ELR (cell line): ENCODE results near the gene GPR132.
"Not testable (repeated sequence)": the region's sequence is repeated elsewhere in the genome, so short reads cannot be mapped to it uniquely, and the experiment has no call there.

Source experiments
- DNase-seq: peaks from one replicate; pipeline ENCODE4 v3.0.0-alpha.2; 2015; ENCODE audit warnings: low read depth

GPR132 gene

GRCh38 chr14:105065280-105066228 is at the start of gene GPR132:
Gene GPR132 (minus strand): TSS chr14:105065430. CDS start chr14:105055420, 10,010 bp downstream.
- peak; percentile 44 for DNase-seq

- DNase-seq: not testable (repeated sequence)
Measured at GRCh38 chr14:105109243-105109642, 44.0 kb upstream of the GPR132 start.

- no peak for DNase-seq
Measured at GRCh38 chr14:105108516-105108864, 43.3 kb upstream of the GPR132 start.

- no peak for DNase-seq
Measured at GRCh38 chr14:105107781-105108515, 42.7 kb upstream of the GPR132 start.

DNA sequence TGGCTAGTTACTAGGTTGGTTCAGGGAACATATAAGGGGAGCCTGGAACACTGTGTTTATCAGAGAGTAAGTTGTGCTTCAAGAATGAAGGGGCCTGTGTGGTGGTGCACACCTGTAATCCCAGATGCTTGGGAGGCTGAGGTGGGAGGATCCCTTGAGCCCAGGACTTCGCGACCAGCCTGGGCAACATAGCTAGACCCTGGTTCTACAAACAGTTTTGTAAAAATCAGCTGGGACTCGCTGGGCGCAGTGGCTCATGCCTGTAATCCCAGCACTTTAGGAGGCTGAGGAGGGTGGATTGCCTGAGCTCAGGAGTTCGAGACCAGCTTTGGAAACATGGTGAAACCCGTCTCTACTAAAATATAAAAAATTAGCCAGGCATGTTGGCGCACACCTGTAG is 42.1 kb upstream of the GPR132 start:
- no peak for DNase-seq

GRCh38 chr14:105105158-105105557 is 39.9 kb upstream of the GPR132 start:
- no peak for DNase-seq

DNA sequence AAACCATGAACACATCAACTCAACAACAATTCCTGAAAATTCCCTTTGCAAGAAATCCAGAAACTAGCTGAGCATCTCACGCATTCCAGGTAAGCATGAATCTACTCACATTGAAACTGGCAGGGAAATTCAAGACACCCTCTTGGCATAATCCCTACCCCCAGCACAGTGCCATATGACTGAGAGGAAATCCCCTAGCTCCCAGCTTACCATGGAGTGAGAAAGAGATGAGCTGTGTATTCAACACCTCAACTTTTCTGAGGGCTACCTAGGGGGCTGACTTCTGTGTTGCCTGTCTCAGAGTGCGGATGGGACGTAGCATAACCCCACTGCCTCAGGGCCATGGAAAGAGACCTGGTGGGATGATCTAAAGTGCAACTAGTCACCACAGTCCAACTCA is 37.7 kb upstream of the GPR132 start:
- DNase-seq: no peak

DNA sequence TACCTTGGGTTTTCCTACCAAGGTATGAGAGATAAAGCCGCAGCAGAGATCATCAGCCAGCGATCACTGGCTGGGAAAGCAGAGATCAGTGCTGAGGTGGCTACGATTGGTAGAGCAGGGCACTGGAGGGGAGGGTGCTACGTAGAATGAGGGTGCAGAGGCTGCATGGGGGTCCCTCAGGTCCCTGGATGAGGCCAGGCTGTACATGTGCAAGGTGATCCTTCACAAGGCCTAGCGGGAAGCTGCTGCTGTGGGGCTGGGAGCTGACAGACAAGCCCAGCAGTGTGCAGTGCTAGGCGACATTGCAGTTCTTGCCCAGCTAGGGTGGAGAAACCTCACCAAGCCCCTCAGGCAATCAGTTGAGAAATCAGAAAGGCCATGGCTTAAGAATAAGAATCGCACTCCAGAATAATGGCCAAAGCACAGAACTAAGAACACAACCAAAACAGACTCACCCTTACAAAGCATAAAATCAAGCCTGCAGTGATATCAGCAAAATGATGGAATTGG is 37.2 kb upstream of the GPR132 start:
- DNase-seq: no peak

DNA sequence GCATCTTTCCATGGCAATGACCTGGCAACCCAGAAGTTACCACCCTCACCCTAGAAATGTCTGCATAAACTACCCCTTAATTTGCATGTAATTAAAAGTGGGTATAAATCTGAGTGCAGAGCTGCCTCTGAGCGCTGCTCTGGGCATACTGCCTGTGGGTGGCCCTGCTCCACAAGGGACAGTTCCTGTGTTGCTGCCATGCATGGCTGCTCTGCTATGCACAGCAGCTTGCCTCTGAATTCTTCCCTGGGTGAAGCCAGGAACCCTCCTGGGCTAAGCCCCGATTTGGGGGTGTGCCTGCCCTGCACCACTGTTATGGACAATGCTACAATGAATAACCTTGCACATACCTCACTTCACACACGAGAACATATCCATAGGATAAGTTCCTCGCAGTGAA is 35.7 kb upstream of the GPR132 start:
- DNase-seq: no peak

DNA sequence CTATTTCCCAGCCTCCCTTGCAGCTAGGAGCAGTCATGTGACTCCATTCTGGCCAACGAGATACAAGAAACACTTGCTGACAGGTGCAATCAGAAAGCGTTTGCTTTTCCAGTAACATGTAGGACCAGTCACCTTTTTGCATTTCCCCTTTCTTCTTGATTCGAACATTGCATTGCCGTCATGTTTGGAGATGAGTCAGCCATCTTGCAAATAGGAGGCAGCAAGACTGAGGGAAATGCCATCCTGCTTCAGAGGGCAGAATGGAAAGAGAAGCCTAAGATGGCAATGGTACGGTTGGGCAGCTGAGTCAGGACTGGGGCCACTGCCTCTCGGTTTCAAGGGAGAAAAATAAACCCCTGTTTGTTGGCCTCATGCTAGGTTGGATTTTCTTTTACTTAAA is 34.5 kb upstream of the GPR132 start:
- no peak for DNase-seq

DNA sequence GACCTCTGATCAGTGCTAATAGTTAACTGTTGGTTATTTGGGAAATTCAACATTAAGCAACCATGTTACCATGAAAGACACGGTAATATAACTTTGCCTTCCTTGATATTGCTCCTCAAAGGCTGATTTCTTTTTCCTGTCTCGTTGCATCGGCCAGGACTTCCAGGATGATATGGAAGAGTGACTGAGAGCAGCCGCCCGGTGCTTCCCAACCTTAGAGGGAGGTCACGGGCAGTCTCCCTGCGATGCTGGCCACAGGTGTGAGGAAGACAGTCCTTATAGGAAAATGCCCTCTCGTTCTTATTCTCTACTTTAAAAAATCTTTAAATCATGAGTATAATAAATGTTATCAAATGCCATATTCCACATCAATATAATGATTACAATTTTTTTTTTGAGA is 33.1 kb upstream of the GPR132 start:
- DNase-seq: no peak

GRCh38 chr14:105097794-105098127 is 32.5 kb upstream of the GPR132 start:
- DNase-seq: no peak

DNA sequence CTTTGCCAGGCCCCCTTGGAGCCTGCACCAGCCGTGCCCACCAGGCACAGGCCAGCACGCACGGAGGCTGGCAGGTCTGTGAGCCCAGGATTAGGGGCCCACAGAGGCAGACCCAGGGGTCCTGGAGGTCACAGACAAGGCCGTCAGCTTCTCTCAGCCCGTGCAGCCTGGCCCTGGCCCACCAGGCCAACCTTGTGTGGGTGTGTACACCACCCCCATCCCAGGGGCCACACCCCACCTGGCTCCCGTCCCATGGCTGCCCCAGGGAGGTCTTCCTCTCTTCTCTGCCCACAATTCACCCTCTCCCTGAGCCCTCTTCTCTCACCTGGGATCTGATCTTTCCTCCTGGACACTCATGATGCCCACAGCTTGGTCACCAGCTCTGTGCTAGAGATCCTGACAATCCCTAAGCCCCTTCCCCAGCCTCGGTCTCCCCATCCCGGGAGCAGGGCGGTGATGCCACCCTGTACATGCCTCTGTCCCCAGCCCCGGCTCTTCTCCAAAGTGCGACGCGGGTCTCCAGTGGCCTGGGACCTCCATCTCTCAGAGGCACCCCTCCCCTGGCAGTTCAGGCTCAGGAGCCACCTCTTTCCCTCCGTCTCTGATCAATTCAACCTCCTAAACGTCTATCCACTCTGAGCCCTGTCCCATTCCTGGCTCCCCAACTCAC is 31.1 kb upstream of the GPR132 start:
- DNase-seq: no peak

DNA sequence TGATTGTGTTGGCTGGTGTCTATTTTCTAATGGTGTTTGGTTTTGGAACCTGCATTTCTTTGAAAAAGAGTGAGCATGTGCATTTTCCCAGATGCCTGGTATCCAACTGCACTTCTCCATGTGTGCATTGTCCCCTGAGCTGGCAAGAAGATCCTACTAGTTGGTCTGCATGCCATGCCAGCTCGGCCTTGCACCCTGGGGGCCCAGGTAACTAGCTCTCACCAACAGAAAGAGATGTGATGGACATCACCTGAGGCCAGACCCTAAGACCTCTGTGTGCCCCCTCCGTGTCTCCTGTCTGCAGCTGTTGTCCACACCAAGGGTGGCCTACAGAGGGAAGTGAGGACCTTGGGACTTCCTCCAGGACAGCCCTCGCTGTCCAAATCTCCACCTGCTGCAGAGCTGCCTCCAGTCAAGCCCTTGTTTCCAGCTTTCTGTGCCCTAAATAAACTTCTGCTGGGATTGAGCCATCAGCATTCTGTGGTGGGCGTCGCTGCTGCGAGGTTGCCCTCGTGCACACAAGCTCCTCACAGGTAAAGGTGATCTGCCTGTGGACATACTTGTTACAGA is 30.1 kb upstream of the GPR132 start:
- DNase-seq: no peak

DNA sequence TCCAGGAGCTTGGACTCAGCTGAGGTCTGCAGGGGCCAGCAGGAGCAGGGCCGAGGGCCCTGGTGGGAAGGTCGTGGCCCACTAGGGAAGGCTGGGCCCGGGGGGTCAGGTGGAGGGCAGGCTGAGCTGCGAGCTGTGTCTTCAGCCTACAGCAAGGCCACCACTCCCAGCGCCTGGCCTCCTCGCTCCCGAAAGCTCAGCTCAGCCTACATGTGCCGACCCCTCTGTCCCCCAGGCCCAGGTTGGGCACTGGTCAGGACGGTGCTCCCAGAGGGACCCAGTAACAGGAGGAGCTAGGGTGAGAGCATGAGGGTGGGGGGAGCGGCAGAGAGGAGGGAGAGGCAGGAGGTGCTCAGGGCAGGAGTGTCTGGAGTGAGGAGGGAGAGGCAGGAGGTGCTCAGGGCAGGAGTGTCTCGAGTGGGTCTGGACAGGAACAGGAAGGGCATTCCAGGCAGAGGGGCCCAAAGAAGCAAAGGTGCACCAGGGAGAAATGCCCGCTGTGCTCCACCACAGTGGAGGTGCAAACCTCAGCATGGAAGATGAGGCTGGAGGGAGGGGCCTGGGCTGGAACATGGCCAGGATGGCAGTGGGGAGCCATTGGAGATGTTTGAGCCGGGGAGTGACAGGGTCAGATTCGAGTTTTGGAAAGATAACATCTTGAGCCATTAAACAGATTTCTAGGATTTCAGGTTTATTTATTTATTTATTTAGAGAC is 29.1 kb upstream of the GPR132 start:
- no peak for DNase-seq

DNA sequence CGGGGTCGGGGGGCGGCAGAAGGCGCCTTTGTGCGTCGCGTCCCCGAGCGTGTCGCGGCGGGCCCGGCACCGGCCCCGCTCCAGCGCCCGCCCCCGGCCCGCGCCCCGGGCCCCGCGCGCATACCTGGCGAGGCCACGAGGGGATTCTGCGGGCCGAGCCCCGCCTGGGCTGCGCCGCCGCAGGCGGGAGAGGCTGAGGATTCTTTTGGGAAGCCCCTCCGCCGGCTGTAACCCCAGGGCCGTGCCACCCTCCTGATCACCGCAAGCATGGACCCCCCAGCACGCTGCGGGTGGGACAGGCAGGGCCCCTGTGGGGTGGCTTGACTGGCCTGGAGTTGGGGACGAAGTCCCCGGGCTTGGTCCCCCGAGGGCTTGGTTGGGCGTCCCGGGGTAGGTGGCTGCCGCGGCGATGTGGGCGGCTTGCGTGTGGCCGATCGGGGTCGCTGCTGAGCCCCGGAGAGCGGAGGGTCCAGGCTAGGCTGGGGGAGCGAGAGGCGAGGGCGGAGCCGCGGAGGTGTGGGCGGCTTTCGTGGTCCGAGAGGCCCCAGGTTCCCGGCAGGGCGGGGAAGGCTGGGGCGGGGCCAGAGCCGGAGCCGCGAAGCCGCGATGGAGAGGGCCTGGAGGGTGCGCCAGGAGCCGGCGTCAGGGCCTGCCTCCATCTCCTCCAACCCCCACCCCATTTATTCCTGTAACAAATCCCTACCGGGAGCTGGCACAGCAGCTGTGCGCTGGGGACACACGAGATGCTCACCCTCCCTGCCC is 28.4 kb upstream of the GPR132 start:
- DNase-seq: peak; percentile 87

DNA sequence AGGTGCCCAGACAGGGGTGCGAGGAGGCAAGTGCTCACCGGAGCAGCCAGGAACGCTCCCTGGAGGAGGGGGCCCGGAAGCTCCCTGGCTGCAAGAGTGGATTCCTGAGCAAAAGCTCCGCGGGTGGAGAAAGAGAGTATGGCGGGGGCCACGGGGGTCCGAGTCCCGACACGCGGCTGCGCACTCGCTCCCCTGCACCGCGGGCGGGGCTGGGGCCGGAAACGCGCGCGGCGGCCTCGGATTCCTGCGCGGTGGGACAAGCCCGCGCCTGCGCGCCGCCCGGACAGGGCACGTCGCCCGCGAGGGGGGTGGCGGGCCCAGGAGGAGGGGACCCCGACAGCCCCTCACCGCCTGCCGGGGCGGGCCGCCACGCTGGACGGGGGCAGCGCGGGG is 27.8 kb upstream of the GPR132 start:
- DNase-seq: peak; percentile 67

DNA sequence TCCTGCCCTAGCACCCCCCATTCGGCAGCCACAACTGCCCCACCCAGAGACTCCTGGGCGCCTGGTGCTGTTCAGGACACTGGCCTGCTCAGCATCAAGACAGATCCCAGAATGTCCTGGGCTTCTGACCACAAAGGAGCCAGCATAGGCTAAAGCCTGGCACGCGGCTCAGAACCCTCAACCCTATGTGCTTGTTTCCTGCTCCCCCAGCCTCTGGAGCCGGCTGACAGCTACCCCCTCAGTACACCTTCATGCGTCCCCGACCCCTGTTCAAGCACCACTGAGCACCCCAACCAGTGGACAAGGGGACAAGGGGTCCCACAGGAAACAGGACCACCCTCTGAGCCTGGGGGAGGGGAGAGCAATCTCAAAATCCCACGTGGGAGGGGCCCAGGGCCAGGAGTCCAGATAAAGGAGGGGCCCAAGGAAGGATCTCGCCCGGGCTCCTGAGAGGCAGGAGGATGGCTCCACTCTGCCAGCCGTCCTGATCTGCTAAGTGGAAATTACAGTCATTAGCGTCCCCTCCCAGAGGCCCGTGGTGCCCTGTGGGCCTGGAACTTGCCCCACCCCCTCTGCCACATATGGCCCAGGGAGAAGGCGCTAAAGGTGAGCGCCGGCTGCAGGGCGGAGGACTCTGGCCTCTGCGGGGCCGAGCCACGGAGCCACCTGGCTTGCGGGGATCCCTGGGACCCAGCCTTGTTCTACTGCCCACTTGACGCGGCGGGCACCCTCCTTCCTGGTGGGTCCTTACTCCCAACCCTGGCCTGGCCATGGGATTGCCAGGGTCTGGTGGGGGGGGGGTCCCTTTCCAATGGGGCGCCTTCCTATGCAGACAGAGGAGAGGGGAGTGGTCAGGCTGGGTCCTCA is 27.2 kb upstream of the GPR132 start:
- DNase-seq: no peak

DNA sequence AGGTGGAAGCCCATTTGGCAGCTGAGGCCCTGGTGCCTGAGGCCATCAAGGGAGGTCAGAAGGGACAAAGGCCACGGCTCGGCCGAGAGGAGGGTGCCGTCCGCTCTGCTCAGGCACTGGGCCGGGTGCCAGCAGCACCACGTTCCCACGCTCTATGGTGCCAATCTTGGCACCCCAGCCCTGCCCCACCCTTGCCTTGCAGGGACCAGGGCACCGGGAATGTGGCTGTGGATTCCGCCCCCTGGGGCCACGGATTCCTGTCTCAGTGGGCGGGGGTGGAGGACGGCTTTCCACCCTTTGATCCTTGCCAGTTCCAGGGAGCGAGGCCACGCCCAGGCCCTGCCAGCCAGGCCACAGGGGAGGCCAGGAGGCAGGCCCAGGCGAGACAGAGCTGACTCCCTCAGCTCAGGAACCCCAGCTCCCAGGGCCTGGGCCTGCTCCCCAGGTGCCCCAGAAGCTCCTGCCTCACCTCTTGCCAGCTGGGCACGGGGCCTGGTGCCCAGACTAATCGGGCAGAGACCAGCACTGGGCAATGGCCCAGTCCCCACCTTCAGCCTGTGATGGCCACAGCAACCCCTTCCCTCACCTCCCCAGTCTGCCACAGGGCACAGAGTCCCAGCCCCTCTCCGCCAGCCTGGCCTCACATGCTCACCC is 26.4 kb upstream of the GPR132 start:
- no peak for DNase-seq
